Activated CD4-positive, alpha-beta T cell treated with anti-CD3 and anti-CD28 coated beads, Interleukin-2, Interleukin-4, amounts not matched to agents 100 ng/mL and 50 ng/mL, durations not matched to agents 16 hours and 8 hours (primary cell): ENCODE results near the gene FAM181A.
A peak's percentile ranks its signal among the peaks of the same experiment; 100 is the strongest.

Experiments
- DNase-seq: peaks from one replicate; pipeline ENCODE4 v3.0.0-alpha.2; 2020; ENCODE audit warnings: low spot score

FAM181A gene

DNA sequence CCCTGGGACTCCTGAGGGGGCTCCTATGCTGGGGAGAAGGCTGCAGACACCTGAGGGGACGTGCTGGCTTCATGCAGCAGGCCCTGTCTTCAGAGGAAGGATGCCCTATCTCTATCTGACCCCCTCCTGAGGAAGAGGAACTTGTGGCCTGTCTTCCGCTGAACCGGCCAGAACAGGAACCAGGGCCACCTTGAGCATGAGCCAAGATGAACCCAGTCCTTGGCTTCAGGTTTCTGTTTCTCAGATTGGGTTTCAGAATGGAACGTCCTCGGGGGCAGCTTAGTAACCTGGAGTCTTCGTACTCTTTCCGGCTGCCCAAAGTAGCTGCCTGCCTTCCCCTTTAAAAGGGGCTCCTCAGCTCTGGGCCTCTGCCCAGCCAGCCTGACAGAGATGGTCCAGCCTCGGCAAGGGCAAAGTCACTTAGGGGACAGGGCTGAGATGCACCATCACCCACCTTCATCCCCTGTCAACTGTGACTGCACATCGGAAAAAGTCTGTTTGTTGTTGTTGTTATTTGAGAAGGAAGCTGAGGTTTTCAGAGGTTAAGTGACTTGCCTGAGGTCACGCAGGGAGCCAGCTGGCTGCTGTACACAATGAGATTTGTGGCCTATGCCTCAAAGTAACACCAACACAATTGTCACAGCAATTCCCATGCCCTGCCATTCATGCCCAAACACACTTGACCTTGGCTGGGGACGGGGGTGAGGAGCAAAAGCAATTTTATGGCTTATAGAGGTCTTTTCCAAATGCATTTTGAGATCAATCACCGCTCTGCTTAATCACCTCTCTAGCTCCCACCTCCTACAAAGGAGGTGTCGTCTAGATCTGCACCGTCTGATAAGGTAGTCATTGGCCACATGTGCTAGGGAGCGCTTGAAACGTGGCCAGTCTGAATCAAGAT is 35.8 kb downstream of the FAM181A start:
- DNase-seq, result peak; percentile 85

DNA sequence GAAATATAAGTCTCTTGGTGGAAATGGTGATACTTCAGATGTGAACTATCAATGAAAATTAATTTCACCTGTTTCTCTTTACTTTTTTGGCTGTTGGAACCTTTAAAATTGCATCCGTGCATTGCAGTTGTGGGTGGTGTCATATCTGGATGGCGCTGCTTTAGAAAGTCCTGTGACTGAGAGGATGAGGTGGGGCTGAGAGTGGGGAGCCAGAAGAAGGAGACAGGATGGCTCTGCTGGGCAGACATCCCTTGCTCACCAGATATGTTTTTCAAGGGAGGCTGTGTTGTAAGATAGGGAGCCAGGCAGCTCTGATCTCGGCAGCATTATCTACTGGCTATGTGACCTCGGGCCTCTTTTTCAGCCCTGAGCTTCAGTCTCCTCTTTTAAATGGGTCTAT is 36.5 kb downstream of the FAM181A start:
- no peak for DNase-seq

DNA sequence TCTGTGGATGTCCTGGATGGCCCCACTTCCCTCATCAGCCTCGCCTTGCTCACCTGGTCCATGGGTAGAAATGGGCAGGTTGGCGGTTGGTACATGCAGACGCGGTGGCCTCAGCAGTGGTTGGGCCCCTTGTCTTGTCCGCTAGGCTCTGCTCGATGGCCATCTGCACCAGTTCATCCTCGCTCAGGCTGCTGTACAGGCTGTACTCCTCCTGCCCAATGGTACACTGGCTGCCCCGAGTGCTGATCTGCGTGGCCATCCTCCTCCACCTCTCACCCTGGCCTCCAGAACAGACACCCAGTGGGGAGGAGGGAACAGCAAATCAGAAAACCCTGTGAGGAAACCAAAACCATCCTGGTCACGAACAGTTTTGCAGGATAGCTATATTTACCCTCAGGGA is 37.1 kb downstream of the FAM181A start:
- DNase-seq, result no peak

DNA sequence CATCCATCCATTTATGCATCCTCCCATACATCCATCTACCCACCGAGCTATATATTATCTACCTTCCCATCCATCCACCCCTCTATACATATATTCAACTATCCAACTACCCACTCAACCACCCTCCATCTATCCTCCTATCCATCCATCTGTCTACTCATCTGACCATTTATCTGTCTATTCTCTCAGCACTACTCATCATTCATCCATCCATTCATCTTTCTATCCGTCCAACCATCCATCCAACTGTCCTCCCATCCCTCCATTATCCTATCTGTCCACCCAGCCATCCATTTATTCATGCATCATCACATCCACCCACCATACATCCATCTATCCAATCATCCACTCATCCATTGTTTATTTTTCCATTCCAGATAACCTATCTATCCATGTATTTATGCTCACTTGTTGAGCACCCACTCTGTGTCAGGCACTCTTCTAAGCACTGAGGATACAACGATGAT is 37.7 kb downstream of the FAM181A start:
- no peak for DNase-seq

DNA sequence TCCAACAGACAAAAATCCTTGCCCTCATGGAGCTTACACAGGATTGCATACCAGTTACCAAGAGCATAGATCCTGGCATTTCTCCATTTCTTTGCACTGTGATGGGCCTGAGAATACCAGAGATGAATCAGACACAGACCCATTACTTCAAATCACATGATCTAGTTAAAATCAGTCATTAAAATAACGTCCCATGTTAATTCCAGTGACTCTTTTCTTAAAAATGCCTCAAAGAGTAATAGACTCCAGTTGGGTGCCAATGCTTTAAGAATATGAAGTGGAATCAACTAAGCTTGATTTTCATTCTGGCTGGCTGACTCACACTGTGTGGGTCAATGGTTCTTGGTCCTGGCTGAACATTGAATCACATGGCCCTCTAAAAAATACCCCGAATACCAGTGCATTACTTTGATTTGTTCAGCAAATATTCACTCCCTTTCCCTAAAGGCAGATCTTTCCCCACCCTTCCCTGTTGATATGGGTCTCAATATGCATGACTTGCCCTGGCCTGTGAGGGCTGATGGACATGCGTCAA is 38.2 kb downstream of the FAM181A start:
- DNase-seq, result no peak

DNA sequence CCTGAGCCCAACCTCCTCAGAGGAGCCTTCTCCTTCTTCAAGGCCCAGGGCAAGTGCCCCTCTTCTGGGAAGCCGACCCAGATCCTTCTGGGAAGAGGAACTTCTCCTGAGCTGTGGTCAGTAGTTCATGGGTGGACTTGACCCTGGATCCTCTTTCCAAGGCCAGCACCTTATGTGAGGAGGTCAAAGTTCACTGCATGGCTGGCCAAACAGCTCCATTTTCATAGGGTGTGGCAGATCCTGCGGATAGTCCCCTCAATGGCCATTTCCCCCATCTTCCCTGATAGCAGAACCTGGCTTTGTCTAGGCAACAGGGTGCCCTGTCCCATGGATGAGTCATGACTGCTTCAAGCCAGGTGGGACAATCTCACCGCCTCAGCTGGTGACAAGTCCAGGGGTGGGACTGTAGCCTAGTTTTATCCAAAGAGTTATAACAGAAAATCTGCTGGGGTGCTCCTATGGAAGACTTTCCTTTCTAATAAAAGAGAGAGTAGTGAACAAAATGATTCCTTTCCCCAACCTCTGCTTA is 38.9 kb downstream of the FAM181A start:
- no peak for DNase-seq

DNA sequence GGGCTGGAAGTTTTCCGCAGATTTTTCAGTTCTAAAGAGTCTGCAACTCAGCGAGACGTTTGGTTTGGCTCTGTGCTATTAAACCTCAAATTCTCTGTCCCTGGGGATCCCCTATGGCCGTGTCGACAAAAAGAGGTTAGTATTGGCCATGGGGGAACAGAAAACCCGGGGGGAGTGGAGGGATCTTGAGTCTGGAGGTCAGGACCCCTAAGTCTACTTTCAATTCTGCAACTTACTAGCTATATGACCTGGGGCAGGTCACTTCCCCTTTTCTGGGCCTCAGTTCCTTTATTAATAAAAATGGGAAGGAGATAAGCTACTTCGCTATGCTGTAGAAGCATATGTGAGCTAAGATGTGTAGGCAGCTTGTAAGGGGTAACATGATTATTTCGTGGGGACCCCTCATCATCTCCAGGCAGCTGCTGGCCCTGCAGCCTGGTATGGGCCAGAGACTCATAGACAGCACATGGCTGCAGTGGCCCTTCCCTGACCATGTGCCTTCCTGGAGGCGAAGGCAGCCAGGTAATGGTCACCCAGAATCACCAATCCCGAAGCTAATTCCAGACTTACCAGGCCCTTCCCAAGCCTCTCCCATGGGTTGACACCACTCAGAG is 40.6 kb downstream of the FAM181A start:
- no peak for DNase-seq

DNA sequence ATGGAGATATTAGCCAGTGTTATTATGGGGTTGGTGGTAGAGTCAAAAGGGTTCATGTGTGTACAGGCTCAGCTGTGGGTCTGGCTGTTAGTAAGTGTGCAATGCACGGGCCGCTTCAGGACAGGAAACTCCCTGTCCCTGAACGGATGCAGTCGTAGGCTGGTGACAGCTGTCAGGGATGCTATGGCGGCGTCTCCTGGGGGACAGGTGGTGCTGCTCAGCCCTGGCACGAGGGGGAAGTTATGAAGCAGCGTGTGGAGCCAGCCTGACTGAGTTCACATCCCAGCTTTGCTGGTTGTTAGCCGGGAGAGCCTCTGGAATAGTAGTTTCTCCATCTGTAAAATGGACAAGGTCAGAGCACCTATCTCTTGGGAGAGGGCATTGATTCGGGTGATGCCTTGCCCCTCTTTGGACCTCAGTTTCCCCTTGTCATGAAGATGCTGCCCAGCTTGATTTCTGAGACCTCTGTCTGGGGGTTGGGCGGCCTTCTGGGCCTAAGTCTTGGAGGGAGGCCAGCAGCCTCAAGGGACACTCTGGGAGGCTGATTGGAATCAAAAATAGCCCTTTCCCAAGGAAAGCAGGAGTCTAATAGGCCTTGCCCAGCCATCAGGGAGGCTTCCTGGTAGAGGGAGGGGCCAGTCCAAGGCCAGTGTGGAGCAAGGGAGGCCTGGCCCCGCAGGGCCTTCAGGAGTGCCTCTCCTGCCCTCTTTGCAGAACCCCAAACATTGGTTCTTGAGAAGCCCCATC is 42.1 kb downstream of the FAM181A start:
- no peak for DNase-seq

DNA sequence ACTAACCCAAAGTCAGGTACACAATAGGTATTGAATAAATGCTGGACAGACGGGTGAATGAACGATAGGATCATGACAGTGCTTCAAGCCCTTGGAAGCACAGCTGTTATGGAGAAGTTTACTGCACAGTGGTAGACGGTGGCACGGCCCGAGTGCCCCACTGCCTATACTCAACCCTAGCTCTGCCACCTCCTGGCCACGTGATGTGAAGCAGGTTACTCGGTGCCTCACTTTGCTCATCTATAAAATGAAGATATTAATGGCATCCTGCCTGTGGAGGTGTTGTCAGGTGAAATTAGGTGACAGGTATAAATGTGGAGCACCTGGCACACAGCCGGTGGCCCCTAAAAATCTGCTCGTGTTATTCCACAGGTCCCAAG is 43.4 kb downstream of the FAM181A start:
- peak; percentile 75 for DNase-seq

DNA sequence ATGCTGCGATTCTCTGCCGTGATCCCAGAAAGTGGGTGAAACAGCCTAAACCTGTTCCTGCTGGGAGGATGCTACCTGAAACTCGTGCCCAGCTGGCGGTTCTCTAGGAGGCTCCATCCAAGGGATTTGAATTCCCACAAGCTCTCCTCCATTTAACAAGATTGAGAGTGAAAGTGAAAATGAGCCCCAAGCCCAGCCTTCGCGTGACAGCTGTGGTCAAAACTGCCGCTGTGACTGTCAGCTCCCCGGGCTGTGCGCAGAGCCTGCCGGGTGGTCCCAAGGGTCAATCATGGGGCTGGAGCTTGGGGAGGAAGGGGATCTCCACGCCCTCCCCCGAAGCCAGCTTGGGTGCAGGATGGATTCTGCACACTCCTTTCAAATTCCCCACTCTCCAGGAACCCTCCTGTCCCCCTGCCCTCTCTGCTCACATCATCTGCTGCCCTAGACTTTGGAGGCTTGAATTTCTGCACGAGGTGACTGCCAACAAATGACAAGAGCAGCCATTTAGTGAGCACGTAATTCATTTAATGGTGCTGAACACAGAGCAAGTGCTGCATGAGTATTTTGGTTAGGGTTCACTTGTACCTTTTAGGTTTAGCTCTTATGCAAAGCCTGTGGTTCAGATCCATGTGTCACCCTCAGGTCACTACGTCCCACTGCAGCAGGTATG is 44.0 kb downstream of the FAM181A start:
- DNase-seq, result peak; percentile 85

DNA sequence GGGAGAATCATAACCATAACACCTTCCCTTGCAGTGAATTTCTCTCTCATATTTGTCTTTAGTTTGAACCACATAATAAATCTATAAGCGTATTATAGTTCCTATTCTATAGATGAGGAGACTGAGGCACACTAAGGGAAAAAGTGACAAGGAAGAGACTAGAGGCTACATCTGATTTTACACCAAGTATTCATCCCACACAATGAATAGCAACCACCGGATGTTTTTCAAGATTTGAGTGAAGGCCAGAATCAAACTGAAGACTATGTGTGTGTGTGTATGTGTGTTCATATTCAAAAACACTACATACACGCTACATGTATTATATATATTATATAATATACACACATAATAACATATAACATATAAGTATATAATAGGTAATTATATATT is 44.5 kb downstream of the FAM181A start:
- peak; percentile 70 for DNase-seq

DNA sequence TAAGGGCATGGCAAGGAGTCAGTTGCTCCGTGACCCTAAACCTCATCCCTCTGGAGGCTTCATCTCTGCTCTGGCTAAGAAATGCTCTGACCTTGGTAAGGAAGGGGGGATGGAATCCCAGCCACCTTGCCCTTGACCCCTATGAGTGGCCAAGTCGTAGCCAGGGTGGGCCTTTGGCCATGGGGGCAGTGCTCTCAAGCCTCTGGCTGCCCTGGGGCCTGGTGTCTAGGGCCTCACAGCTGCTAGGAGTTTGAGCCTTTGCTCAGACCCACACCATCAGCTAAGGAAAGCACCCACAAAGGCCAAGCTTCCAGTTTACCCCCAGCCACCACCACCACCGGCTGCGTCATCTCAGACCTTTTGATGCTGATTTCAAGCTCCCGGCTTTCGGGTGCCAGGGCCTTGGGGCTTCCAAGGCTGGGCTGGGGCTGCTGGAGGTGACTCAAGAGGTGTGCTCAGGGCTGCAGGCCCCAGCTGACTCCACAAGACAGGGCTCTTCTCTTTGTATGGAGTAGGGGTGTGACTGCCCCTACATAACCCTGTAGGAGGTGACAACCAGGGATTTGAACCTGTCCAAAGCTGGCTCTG is 45.6 kb downstream of the FAM181A start:
- DNase-seq, result no peak

DNA sequence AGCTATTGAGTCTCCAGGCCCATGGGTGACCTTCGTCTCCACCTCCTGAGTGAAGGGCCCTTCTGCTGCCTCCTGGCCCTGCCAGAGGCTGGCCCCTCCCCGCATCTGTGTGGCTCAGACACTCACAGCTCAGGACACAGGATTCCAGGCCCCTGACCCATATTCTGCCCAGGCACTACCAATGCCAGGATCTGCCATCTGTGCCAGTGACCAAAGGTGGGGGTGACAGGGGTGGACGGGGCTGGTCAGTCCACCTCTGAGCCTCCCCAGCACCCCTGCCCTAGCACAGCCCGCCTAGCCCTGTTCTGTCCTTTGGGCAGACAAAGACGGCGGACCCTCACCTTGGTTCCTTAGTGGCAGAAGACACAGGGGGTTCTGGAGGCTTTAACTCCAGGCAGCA is 46.5 kb downstream of the FAM181A start:
- DNase-seq, result no peak

DNA sequence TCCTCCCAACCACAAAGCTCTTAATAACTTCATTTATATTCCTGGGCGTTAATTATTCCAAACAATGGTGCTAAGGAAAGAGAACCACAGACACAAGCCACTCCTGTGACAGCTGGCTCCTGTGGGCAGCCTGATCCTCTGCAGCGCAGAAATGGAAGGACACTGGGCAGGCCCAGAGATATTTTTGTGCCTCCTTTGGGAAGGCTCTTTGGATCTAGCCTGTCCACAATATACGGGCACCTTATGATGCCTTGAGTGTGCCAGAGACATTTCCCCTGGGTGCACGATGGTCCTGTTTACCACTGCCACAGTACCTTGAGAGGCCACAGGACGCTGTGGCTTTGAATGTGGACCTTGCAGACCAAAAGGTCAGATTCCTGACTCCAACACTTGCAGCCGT is 47.2 kb downstream of the FAM181A start:
- no peak for DNase-seq

DNA sequence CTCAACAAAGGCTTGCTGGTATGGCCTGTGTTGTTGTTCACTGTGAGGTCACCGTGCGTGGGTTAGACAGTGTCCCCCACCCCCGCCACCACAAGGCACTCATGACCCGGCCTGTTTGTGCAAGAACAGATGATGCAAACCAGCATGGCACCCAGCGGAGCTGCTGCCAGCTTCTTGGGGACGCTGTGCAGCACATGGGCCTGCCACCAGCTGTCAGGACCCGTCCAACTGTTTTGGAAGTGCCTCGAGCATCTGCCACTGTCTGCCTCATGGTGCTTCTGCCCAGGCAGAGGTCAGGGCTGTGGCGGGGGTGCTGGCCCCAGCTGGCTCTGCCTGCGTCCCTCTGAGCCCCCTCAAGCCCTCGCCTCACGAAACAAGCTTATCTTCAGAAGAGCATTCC is 47.7 kb downstream of the FAM181A start:
- DNase-seq, result no peak

DNA sequence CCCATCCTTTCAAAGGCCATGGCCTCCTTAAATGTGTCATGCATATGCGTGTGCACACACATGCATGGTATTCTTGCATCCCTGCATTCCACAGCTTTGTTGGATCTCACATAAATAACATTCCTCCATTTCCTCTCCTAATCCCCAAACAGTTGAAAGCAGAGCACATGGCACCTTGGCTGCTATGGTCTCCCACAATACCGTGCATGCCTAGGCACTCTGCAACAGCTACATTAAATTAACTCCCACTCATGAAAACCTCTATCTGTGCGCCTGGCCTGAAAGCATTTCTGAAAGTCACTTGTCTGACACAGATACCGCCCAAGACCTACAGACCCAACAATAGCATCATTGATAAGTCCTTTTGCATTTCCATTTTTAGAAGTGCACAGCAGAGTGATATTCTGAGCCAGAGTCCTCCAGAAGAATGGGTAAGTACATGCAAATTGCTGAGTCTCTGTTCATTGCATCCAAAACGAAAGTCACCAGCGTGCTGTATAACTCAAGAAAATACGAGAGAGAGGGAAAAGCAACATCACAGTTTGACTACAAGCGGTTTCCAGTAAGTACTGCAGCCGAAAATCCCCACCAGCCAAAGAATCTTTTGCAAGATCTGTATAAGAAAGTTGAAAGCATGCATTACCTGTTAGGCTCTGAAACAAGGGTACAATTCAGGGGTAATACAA is 48.8 kb downstream of the FAM181A start:
- peak; percentile 86 for DNase-seq

DNA sequence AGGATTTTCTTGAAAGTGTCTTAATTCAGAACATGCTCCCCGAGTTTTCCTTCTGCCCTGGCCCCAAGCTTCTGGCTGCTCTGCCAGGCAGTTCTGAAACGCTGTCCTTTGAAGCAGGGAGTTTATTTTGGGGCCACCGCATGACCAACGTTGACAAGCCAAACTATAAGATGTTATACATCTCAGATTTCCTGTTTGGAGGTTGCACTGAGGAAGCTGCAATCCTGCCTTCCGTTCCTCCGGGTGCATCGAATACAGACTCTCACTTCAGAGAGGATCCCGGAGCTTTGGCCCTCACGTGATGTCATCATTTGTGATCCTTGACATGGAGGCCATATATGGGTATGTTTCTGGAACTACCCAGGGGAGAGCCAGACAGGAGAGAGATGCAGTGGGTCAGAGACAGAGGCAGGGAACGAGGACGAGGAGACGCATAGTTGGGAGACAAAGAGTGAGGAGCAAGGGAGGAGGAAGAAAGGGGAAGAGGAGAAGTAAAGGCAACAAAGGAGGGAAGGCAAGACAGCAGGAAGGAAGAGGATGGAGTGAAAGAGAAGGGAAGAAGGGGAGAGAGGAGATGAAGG is 49.4 kb downstream of the FAM181A start, which contains the start of gene ASB2:
TSS of gene ASB2 (minus strand) at position 94 of the 581 bp plus-strand sequence. CDS start 12,031 bp downstream, outside the sequence.
- peak; percentile 81 for DNase-seq

DNA sequence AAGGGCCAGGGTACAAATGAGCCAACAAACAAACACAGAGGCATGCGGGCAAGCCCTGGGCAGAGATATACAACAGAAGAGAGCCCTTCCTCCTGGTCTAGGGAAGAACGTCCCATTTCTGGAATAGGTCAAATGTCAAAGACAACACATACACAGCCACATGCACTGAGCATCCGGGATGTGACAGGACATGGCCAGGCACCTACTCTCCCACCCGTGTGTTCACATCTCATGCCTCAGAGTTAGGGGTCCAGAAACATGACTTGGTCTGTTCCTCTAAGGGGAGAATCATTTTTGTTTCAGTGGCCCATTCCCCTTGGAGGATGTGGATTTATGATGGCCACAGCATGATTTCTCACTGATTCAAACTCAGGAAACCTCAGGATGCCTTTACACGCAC is 50.0 kb downstream of the FAM181A start:
- no peak for DNase-seq

DNA sequence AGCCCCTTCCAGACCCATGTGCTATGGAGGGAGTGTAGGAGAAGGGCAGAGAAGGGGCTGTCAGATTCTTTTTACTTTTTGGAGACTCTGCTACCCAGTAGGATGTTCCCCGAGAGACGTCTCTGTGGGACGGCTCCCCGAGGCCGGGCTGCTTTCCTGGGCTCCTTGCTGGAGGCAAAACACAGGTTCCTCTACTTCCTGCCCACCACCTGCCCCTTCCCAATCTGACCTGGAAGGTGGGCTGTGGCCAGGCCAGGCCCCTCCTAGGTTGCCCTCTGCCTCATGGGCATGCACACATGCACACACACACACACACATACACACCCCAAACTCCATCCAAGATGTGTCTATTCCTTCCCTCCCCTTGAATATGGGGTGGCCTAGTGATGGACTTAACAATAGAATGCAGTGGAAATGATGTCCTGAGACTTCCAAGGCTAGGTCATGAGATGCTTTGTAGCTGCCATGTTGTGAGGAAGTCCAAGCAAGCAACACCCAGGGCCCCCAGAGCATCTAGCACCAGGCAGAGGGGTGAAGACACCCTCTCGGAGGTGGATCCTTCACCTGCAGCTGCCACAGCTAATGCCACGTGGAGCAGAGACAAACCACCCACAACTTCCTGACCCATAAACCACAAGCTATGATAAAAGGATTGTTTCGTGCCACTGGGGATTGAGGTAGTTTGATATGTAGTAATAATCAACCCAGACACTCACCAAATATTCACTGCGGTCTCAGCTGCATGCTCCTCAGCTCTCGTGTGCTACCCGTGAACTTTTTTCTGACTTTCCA is 50.8 kb downstream of the FAM181A start:
- DNase-seq, result peak; percentile 95
